ENCODE data around the gene KLHL24.
"Not testable (repeated sequence)": the region's sequence is repeated elsewhere in the genome, so short reads cannot be mapped to it uniquely, and the experiment has no call there.

Gene KLHL24, protein sequence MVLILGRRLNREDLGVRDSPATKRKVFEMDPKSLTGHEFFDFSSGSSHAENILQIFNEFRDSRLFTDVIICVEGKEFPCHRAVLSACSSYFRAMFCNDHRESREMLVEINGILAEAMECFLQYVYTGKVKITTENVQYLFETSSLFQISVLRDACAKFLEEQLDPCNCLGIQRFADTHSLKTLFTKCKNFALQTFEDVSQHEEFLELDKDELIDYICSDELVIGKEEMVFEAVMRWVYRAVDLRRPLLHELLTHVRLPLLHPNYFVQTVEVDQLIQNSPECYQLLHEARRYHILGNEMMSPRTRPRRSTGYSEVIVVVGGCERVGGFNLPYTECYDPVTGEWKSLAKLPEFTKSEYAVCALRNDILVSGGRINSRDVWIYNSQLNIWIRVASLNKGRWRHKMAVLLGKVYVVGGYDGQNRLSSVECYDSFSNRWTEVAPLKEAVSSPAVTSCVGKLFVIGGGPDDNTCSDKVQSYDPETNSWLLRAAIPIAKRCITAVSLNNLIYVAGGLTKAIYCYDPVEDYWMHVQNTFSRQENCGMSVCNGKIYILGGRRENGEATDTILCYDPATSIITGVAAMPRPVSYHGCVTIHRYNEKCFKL

DNA sequence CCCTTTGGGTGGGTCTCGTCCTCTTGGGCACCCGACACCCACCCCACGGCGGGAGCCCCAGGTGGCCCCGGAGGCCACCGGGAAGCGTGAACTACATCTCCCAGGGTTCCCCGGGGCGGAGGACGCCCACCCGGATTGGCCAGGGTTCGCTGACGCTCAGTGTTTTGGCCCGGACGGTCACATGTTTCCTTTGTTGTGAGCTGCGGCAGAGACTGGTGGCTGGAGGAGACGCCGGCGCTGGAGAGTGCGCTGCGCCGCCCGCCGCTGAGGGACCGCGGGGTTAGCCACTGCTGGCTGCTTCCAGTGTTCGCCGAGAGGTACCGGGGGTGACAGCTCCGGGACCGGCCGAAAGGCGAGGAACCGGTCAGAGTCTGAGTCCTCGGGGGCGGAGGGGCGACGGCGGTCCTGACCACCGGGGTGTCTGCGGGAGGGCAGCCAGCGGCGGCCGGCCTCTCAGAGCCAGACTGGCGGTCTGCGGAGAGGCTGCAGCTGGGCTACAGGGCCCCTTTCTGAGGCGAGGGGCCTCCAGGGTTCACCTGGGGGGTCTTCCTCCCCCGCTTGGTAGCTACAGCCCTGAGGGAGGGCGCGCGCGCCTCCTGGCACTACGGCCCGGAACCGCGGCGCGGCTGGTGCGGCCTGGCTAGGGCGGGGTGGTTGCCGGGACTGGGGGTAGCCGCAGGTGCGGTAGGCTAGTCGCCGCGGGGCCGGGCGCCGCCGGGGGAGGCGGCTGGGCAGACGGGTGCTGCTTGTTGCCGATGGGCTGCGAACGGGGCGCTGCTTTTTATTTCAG, at the start of gene KLHL24:
Gene KLHL24 (plus strand): TSS at position 193 of the 790 bp plus-strand sequence. CDS start 14,734 bp downstream, outside the sequence.
- peak; percentile 93 for DNase-seq

DNA sequence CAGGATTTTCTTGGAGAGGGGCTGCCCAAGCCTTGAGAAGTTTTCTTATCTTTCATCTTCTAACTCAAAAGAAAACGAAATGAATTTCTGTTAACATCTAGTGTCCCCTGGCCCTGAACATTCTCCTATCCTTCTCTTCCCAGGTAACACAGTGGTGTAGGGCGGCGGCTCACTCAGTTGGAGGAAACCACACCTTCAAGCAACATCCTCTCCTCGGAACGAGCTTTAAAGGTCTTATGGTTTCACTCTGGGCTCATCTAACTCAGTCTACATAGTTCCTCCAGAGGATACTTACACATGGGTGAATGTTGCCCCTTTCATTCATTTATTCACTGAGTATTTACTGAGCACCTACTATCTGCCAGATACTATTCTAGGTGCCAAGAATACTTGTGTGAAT, 48.9 kb upstream of the KLHL24 start:
- DNase-seq = no peak

DNA sequence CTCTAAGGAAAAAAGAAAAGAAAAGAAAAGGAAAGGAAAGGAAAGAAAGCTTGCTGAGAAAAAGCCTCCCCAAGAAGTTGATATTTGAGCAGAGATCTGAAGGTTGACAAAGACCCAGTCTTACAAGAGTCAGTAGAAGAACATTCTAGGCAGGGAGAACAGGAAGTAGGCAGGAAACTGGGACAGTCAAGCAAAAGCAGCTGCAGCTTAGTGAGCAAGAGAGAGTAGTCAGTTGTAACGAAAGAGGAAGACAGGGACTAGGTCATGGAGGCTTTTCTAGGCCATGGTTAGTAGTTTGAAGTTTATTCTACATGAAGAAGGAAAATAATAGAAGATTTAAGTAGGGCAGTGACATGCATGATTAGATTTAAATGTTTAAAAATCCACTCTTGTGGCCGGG, 48.1 kb upstream of the KLHL24 start:
- DNase-seq = no peak

DNA sequence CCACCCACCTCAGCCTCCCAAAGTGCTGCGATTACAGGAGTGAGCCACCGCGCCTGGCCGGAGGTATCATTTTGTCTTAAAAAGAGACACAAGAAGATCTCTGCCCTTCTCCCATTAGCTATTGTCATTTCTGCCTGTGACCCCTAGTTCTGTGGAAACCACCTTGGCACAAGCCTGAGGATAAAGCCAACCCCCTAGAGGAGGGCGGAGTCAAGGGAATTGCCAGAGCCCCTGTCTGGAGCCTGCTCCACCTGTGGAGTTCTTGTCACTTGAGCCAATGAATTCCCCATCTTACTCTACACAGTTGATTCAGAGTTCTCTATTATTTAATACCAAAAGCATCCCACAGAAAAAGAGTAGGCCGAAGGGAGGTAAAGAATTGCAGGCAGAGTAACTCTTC, 45.0 kb upstream of the KLHL24 start:
- no peak for DNase-seq

DNA sequence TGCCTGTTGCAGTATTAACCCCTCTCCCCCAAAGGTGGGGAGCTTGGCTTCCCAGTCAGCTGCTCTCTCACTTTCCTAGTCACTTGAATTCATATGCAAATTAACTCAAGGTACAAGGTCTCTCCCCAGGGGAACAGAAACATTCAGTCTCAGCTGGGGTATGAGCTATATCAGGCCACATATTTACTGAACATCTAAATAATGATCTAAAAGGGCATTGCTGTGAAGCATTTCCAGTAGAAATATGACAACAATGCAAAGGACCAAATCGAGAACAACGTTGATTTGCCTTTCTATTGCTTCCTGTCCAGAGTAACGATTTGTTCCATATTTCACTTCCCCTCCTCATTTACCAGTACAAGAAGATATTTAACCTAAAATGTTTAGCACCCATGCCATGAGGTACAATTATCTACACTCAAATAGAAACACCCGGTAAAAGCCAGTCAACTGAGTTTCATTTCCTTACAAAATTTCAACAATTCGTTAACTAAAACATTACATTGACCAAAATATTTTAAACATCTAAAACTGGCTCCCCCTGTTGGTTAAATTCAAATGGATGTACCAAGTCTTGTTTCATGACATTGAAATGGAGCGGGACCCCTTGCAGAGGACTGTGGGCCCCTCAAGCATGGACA, 43.4 kb upstream of the KLHL24 start:
- no peak for DNase-seq

DNA sequence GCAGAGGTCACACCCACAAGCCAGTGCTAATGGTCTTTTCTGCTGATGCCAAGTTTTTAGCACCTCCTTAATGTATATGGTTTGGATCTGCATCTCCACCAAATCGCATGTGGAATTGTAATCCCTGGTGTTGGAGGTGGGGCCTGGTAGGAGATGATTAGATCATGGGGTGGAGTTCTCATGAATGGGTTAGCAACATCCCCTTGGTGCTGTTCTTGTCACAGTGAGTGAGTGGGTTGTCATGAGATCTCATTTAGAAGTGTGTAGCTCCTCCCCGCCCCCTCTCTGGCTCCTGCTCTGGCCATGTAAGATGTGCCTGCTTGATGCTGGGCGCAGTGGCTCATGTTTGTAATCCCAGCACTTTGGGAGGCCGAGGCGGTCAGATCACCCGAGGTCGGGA, 42.6 kb upstream of the KLHL24 start:
- DNase-seq = no peak

DNA sequence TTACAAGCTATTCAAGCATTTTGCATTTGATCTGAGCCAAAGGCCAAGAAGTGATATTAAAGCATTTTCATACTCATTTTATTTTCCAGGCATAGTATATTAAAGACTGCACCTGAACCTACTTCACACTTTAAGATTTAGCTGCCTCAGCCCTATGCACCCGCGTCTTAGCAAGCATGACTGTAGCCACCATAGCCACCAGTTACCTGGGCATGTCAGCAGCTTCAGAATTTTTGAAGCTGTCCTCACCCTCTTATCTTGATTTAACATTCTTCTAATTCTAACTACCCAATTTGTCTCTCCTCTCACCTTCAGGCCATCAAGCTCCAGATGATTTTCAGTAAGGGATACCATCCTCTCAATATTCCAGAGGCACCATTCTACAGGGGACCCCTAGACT, 40.8 kb upstream of the KLHL24 start:
- no peak for DNase-seq

DNA sequence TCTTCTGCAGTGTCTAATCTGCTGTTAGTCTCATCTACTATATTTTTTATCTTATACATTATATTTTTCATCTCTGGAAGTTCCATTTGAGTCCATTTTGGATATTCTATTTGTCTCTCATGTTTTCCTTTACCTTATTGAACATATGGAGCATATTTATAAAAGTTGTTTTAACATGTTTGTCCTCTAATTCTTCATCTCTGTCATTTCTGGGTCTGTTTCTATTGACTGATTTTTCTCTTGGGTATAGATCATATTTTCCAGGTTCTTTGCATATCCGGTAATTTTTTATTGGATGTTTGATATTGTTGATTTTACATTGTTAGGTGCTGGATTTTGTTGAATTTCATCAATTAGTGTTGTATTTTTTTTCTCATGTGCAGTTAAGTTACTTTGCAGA, 37.5 kb upstream of the KLHL24 start:
- no peak for DNase-seq

DNA sequence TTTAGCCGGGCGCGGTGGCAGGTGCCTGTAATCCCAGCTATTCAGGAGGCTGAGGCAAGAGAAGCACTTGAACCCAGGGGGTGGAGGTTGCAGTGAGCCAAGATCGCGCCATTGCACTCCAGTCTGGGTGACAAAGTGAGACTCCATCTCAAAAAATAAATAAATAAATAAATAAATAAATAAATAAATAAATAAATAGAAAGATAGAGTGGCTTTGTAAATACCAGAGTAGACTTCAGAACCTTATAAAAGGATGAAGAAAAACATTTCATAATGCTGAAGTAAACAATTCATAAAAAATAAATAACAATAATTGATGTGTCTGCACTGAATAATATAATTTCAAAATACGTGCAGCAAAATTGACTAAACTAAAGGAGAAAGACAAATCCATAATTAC, 24.1 kb upstream of the KLHL24 start:
- DNase-seq = not testable (repeated sequence)

DNA sequence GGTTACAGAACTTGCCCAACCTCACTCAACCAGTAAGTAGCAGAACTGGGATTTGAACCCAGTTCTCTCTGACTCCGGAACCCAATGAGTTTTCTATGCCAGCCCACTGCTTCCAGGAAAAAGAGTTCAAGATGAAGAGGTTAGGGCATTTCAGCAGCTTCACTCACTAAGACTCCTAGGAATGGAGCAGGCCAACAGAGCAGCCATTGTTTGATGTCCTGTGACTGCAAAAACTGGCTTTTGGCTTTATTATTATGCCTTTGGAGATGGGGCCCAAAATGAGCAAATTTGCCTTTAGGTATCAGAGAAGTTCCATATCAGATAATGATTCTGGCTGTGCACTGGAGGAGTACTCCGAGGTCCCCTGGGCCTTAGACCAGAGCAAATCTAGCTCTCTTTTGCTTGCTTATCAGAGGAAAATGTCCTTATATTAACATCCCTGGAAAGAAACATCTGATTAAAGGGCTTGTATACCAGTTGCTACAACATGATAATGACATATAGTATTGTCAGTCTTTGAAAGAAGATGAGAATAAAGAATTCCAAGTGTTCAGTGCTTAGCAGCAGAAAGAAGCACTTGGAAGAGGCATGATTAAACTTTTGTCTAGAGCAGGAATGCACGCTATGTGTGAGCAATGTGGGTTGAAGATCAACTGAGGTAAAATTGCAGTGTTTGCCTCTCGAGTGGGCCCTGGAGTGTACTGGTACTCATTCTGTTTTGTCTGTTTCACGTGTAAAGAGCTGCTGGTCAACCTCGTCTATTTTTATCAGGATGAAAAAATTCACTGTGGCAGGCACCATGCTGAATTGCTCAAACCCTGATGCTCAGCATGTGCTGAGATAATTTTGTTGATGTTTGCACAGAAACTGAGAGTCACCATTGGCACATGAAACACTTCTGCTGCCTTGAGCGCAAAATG, 21.8 kb upstream of the KLHL24 start:
- no peak for DNase-seq

DNA sequence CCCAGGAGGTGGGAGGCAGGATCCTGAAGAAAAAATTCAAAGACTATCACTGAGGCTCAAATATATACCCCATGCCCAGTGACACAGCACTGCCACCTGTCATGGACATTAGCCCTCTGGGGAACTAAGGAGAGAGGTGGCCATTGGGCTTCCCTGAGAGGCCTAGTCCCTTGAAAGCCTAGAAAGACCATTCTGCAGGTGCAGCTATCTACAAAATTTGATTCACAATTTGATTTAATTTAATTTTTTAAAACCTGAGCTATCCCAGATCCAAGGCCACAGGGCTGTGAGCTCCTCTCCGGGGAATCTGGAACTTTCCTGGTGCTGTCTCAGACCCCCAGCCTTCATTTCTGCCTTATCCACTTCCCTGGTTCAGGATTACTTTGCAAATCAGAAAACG, 16.9 kb upstream of the KLHL24 start:
- DNase-seq = no peak

DNA sequence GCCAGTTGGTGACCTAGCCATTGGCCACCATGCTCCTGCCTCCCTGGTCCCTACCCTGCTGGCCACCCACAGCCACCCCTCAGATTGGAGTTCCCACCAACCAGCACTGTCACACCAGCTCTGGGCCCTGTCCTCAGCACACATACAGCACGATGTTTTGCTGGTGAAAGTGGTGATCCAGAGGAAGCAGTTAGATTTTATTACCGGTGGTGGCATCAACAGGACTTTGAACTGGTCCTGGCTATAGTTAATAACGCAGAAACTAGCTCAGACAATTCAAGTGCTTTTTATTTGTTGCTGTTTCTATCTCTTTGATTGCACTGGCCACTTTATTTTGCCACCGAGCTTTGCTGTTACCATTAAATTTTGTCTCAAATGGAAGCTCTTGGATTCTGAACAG, 16.4 kb upstream of the KLHL24 start:
- DNase-seq = no peak

DNA sequence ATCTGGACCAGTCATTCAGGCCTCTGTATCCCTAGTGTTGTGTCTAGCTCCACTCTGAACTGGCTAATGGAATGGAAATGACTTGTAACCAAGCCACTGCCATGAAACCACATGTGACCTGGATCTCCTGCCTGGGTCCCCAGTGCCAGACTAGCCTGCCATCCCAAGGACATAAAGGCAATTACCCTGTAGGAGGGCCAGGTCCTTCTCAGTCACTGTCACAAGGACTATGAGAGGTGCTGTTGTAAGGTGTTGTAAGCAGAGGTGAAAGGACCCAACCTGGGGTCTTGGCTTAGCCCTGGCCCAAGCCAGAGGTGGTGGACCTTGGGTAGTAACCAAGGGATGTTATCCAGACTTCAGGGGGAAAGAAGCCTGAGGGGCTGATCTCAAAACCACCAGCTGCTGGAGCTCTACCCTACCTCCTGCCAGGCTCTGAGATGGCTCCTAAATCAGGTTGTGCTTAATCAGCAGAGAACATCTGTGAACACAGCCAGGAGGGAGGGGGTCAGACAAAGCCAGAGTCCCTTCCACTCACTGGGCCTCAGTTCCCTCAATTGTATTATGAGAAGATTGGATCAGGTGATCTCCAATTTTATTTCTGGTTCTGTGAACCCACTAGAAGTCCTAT, 15.7 kb upstream of the KLHL24 start:
- DNase-seq = no peak

DNA sequence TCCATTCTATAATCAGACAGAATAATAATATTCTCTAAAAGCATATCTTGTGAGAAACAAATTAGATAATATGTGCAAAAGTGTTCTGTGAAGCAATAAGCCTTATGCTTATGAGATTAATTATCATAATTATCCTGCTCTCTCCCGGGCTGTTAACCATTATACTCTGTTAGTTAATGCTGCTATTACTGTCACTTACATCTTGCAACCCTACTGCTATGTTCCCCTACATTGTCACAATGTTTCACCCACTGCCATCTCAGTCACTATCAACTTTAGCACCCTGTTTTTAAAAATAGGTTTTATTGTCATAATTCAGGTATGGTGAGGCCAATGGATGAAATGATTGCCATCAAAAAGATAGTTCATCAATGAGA, 15.2 kb upstream of the KLHL24 start:
- DNase-seq = no peak

DNA sequence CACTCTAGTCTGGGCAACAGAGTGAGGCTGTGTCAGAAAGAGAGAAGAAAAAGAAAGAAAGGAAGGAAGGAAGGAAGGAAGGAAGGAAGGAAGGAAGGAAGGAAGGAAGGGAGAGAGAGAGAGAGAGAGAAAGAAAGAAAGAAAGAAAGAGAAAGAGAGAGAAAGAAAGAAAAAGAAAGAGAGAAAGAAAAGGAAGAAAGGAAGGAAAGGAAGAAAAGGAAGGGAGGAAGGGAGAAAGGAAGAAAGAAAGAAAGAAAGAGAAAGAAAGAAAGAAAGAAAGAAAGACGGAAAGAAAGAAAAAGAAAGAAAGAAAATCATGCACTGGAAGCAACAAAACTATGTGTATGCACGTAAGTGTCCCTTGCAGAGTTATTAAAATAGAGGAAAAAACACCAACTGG, 12.9 kb upstream of the KLHL24 start:
- DNase-seq = not testable (repeated sequence)

DNA sequence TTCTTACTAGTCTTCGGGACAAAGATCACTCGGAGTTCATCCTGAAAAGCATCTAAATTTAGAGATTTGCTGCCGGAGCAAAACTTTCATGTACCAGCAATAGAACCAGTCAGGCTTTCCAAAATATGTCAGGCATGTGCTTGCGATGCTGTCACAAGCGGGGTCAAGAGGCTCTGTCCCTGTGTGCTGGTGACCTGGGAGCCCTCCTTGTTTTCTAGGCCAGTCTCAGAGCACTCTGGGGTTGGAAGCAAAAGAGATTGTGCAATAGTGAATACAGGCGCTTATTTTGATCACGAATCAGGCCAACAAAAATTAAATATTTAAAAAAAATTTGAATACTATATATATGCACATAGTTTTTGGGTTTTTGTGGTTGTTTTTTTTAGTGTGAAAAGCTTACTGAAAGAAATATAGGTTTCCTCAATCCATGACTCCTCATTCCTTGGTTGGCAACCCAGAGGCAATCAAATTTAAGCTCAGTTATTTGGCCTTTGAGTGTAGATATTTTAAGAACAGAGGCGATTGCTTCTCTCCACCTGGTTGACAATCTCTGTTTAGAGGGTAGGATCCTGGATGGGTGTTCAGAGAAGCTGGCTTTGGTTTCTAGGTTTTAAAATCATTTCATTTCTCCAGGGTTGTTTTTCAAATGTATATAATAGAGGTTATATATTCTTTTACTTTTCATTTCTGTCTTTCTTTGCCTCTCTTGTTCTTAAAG, 8.4 kb upstream of the KLHL24 start:
- no peak for DNase-seq

DNA sequence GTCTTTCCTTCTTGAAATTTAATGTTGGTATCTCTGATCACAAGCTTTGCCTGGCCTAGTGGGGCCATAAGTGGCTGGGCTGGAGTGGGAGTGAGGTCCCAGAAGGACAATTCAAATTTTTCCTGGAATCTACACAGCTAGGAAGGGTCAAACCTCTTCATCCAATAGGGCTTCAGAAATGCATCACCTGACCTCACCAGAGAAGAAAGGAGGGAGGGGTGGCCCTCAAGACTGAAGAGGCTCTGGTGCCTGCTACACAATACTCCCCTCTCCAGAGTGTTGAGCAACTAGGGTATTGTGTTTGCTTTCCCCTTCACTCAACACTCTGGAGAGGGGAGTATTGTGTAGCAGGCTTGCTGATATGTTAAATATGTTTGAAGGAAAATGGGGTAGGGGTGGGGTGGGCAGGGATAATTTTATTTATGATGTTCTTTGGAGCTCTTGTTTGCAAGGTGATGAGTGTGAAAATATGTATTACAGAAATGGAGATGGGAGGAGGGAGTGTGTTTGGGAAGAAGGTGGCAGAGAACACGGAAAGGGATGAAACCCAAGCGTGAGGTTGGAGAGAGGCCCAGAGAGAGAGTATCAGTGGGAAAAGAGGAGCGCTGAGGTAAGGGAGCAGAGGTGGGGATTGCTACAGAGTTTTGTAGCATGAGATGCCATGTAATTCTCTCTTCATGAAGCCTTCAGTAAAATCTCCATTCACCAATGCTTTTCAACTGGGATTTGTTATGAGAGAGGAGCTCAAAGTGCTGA, 5.7 kb upstream of the KLHL24 start:
- DNase-seq = peak; percentile 17

DNA sequence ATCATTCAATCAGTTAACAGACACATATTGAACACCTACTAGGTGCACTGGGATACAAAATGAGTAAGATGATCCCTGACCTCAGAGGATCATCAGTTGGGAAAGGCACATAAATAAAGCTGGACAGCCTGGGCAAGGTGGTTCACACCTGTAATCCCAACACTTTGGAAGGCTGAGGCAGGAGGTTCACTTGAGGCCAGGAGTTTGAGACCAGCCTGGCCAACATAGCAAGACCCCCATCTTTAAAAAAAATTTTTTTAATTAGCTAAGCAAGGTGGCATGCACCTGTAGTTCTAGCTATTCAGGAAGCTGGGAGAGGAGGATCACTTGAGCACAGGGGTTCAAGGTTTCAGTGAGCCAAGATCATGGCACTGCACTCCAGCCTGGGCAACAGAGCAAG, 3.7 kb upstream of the KLHL24 start:
- DNase-seq = no peak

DNA sequence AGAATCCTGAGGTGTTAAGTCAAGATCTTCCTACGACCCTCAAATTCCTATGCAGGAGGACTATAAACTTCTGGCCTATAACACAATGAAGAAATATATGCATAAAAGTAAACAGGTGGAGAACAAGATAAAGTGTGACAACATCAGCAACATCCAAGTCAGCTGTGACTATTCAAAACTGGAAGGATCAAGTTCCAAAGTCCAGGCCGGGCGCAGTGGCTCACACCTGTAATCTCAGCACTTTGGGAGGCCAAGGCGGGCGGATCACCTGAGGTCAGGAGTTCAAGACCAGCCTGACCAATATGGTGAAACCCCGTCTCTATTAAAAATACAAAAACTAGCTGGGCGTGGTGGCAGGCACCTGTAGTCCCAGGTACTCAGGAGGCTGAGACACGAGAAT, 2.7 kb upstream of the KLHL24 start:
- not testable (repeated sequence) for DNase-seq

DNA sequence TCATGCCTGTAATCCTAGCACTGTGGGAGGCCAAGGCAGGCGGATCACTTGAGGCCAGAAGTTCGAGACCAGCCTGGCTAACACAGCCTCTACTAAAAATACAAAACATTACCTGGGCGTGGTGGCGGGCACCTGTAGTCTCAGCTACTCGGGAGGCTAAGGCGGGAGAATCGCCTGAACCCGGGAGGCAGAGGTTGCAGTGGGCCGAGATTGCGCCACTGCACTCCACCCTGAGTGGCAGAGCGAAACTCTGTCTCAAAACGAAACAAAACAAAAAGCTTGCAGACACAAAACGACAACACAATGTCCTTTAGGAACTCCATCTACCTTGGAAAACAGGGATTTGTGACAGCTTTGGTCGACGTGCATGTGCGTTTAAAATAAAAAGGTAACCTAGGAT, 716 bp upstream of the KLHL24 start:
- no peak for DNase-seq

DNA sequence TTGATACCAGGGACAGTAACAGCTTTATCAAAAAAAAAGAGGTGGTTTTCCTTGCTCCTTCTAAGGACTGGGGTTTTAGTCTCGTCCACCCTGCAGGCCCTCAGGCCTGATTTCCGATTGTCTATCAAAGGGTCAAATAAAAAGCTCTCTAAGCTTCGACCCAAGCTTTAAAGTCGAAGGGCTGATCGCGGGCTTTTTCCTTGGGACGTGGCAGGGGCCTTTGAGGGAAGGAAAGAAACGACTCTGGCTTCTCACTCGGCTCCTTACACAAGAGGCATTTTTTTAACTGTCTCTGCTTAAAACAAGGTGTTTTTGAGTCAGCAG, 354 bp upstream of the KLHL24 start:
- DNase-seq = no peak
